ENCODE measurements around the gene SLC13A4.

- no peak for TF ChIP-seq CTCF (IDR thresholded peaks at IDR 0.05)
- no peak for TF ChIP-seq POLR2A (IDR thresholded peaks at IDR 0.05)
Observed at GRCh38 chr7:135770139-135770710, 42.2 kb upstream of the SLC13A4 start.
